ENCODE data around the gene CMC2.

DNA sequence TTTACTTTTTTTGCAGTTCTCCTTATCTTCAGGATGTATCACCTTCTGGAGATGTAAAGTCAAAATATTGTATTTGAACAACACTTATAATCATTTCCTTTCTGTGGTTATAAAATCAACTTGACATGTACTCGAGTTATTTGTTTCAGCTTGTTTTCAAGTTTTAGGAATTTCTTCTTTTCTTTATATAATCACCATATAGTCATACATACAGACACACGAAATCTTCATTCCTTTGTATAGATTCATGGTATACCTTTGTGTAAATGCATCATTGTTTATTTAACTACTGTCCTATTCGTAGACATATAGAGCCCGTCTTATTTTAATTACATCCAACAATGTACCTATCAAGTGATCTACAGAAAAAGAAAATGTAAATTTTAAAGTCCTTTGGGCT is 40.1 kb downstream of the CMC2 start:
- TF ChIP-seq POLR2A (IDR thresholded peaks at IDR 0.05; ENCODE audit: low read length) (no peak), GATA1 (IDR thresholded peaks at IDR 0.05; ENCODE audit: low read depth, low read length) (no peak)
